Brain microvascular endothelial cell (primary cell): ENCODE results near the gene DTNB.

ENCODE experiments used
- DNase-seq: peaks from one replicate; pipeline ENCODE4 v3.0.0-alpha.2; 2020
- H3K27ac ChIP-seq: fragments of 250-450 bp; sonication (Bioruptor Pico); 2 replicates; pipeline ENCODE4 v1.5.1; 2020; ENCODE audit warnings: mild to moderate bottlenecking, moderate library complexity
- H3K27me3 ChIP-seq: fragments of 250-450 bp; sonication (Bioruptor Pico); replicated peaks from 2 replicates; pipeline ENCODE4 v1.5.1; 2020; ENCODE audit warnings: mild to moderate bottlenecking
- H3K36me3 ChIP-seq: fragments of 250-450 bp; sonication (Bioruptor Pico); replicated peaks from 2 replicates; pipeline ENCODE4 v1.5.1; 2020; ENCODE audit warnings: mild to moderate bottlenecking
- H3K4me3 ChIP-seq: 2 replicates; pipeline ENCODE4 v1.5.1; 2011; ENCODE audit warnings: low read depth, mild to moderate bottlenecking, control low read depth, low read length, moderate library complexity
- CTCF ChIP-seq: IDR thresholded peaks from 2 replicates; pipeline ENCODE4 v1.5.1; 2011; ENCODE audit warnings: low read depth, mild to moderate bottlenecking, moderate library complexity, low read length, control low read depth, inconsistent platforms; ENCODE audit errors: missing control alignments
- in situ Hi-C: cut with HindIII; loops from 2 replicates; pipeline ENCODE4 v1.10.0; 2017; ENCODE audit warnings: low sequenced_read_pairs, low pct_ligation_motif_present

The DTNB gene

DNA sequence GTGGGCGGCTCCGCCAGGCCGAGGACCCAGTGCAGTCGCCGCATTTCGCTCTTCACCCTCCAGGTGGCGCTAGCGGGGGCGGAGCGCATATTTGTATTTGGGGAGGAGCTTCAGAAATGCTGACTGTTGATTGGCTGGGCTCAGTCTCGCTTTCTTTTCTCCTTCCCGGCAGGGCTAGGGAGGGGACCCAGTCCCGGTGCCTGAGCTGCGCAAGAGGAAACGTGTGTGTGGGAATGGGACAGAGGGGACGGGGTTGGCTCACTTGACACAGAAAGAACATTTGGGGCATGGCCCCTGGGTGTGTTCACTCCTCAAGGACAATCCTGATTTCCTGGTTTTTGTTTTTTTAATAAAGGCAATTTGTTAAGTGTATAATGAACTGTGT, 311.3 kb downstream of the DTNB start:
- Histone ChIP-seq H3K27me3 (no peaks in the 10 kb centered on the region), H3K27ac (no peak overlapping the region), H3K36me3 (no peaks in the 10 kb centered on the region), H3K4me3 (peak overlapping the region; percentile 43)
- in situ Hi-C loops: no loop called here
- TF ChIP-seq CTCF: peak; percentile 98
- DNase-seq: peak; percentile 85

GRCh38 chr2:25361261-25362048, 311.9 kb downstream of the DTNB start:
- Histone ChIP-seq H3K36me3 (no peaks in the 10 kb centered on the region), H3K27me3 (no peaks in the 10 kb centered on the region), H3K4me3 (peak overlapping the region; percentile 26), H3K27ac (no peak overlapping the region)
- TF ChIP-seq CTCF: no peak
- in situ Hi-C loops: no loop called here
- DNase-seq: no peak

DNA sequence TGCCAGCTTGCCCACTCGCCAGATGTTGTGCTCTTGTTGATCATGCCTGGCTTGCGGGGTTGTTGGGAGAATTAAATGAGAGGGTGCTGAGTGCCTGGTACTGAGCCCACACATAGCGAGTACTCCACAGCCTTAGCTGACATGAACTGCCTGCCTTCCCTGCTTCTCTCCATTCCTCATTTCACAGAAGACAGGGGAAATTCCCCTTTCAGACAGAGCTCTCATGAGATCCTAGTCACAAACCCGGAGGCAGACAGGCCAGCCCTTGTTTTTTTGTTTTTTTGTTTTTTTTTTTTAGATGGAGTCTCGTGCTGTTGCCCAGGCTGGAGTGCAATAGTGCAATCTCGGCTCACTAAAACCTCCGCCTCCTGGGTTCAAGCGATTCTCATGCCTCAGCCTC, 314.5 kb downstream of the DTNB start:
- no peak overlapping the region for H3K27ac ChIP-seq
- H3K36me3 ChIP-seq: no peaks in the 10 kb centered on the region
- no peaks in the 10 kb centered on the region for H3K27me3 ChIP-seq
- TF ChIP-seq CTCF: no peak
- no peak overlapping the region for H3K4me3 ChIP-seq
- DNase-seq: no peak
- in situ Hi-C loops: no loop called here

DNA sequence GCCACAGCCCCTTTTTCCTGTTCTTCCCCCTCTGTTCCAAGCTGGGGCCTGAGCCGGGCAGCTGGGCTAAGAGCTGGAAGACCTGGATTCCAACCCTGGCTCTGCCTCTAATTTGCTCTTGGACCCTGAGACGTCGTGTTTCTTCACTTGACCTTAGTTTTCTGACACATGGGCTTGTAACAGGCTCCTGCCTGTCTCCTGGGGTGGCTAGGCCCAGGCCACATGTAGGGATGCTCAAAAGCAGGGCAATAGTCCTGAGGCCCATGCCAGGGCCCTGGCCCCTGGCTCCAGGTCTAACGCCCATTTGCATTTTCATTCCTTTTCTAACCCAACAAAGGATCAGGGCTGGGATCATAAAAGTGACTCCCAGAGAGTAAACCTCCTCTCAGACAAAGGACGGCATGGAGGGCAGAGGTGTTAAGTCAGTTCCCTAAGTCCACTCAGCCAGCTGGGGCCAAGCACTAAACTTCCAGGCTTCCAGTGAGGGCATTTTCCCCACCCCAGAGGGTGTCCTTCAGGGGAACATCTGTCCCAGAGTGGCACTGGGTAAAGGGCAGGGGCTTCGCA, 315.0 kb downstream of the DTNB start:
- in situ Hi-C loops: no loop called here
- TF ChIP-seq CTCF: no peak
- Histone ChIP-seq H3K4me3 (no peak overlapping the region), H3K27me3 (no peaks in the 10 kb centered on the region), H3K27ac (no peak overlapping the region), H3K36me3 (no peaks in the 10 kb centered on the region)
- no peak for DNase-seq

DNA sequence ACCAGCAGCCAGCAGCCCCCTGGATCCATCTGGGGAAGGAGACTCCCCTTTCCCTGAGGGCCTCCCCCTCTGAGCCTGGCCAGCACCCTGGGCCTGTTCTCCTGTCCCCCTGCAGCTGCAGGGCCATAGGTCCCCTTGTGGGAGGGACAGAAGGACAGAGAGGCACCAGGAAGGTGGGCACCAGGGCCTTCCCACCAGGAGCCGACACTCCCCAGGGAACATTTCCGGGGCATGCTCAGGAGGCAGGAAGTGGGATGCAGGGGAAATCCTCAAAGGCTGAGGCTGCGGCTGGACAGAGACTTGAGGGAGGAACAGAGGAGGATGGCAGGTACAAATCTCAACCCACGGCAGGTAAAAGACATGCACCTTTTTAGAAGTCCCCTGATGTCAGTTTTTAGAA, 317.3 kb downstream of the DTNB start:
- Histone ChIP-seq H3K27me3 (no peaks in the 10 kb centered on the region), H3K27ac (no peak overlapping the region), H3K36me3 (no peaks in the 10 kb centered on the region), H3K4me3 (no peak overlapping the region)
- no peak for DNase-seq
- in situ Hi-C loops: no loop called here
- no peak for TF ChIP-seq CTCF
